ENCODE results near the gene FAM234B.

GRCh38 chr12:13075786-13076570 lies 31.8 kb downstream of the FAM234B start:
- no peak for TF ChIP-seq CTCF (IDR thresholded peaks at IDR 0.05)
- TF ChIP-seq EP300 (IDR thresholded peaks at IDR 0.05): no peak

Measured in sigmoid colon (tissue), 4 donors.